Esophagus muscularis mucosa (tissue), 3 donors: ENCODE data around the gene UGGT1.

Experiments
- POLR2A ChIP-seq: fragments of 450-650 bp; IDR thresholded peaks from one replicate; pipeline ENCODE4 v1.6.1; 2017; ENCODE audit warnings: antibody characterized with exemption, moderate library complexity, mild to moderate bottlenecking, low read depth
- TF ChIP-seq, protein P1 (sequence below), 3 experiments: fragments of 200-600 bp in 2 of 3; fragments of 450-650 bp in 1 of 3; sonication (generic) in 2 of 3; IDR thresholded peaks; one replicate each; pipeline ENCODE4 v1.5.1; 2017 to 2019; ENCODE audit warnings: antibody characterized with exemption in 3 of 3, mild to moderate bottlenecking in 2 of 3, moderate library complexity in 1 of 3

DNA sequence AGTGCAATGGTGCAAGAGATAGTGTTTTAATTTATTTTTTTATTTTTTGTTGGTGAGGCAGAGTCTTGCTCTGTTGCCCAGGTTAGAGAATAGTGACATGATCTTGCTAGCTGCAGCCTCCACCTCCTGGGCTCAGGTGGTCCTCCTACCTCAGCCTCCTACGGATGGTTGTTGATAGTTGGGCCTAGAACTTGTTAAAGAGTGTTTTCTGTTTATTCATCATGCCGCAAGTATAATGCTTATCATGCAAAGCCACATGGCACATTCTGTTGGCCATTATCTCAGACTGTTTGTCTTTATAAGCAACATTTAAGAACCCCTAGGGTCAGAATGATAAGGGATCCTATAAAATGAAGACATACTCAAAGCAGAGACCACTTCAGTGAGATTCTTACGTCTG is 1.7 kb downstream of the UGGT1 start:
- TF ChIP-seq, protein P1, sequence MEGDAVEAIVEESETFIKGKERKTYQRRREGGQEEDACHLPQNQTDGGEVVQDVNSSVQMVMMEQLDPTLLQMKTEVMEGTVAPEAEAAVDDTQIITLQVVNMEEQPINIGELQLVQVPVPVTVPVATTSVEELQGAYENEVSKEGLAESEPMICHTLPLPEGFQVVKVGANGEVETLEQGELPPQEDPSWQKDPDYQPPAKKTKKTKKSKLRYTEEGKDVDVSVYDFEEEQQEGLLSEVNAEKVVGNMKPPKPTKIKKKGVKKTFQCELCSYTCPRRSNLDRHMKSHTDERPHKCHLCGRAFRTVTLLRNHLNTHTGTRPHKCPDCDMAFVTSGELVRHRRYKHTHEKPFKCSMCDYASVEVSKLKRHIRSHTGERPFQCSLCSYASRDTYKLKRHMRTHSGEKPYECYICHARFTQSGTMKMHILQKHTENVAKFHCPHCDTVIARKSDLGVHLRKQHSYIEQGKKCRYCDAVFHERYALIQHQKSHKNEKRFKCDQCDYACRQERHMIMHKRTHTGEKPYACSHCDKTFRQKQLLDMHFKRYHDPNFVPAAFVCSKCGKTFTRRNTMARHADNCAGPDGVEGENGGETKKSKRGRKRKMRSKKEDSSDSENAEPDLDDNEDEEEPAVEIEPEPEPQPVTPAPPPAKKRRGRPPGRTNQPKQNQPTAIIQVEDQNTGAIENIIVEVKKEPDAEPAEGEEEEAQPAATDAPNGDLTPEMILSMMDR (IDR thresholded peaks at IDR 0.05), result no peak
- TF ChIP-seq POLR2A, result no peak
